Hippocampal formation (tissue), 2 donors: ENCODE data around the gene EPHA1.

ENCODE experiments used
- DNase-seq, 2 donors: peaks; one replicate each; lab custom pipeline; 2025; lab: John Stamatoyannopoulos, UW

EPHA1 gene

DNA sequence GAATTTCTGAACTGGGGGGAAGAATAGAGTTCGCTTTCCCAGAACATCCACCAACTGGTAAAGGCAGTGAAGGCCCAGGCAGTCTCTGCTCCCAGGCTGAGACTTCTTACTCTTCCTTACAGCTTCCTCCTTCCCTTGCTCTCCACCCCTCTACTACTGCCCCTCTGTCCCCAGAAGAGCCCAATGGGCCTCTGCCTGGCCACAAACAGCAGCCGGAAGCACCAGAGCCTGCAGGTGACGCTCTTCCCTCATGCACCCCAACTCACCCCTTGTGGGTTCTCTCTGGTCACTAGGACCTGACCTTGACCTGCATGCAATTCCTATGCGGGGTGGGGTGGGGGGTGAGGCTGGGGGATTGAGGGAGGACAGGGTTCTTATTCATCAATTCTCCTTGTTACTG, 62.6 kb downstream of the EPHA1 start:
- no peak for DNase-seq

GRCh38 chr7:143345428-143345900, 63.2 kb downstream of the EPHA1 start:
- no peak for DNase-seq

DNA sequence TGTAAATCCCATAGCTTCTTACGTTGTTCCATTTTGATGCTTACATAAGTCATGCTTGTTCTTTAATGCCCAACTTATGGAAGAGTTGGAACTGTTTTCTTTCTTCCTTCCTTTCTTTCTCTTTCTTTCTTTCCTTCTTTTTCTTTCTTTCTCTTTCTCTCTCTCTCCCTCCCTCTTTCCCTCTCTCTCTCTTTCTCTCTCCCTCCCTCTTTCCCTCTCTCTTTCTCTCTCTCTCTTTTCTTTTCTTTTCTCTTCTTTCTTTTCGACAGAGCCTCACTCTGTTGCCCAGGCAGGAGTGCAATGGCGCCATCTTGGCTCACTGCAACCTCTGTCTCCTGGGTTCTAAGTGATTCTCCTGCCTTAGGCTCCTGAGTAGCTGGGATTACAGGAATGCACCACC, 65.1 kb downstream of the EPHA1 start:
- DNase-seq = no peak

GRCh38 chr7:143341842-143342241, 66.8 kb downstream of the EPHA1 start:
- DNase-seq = no peak
